ENCODE measurements around the gene SRGAP1.

Gene SRGAP1

DNA sequence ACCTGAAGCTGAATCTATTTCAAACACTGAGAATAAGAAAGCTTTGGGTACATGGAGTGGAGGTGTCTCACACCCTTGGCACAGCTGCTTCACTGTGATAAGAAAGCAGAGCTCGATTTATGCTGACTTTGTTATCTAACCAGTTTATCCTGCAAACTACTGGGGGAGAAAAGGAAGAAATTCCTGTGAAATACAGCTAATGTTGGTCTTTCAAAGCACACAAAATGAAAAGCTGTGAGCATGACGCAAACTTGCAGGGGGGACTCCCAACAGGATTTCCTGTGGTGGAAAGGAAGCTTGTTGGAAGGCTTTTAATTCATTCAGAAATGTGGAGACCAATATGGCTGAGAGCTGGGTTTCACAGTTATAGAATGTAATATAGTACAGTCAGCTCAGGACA lies 53.4 kb downstream of the SRGAP1 start:
- Mint-ChIP-seq H3K4me3 (no peak overlapping the region), H3K27me3 (ENCODE audit: low read depth) (no peaks in the 10 kb centered on the region)
- TF ChIP-seq, protein P1, sequence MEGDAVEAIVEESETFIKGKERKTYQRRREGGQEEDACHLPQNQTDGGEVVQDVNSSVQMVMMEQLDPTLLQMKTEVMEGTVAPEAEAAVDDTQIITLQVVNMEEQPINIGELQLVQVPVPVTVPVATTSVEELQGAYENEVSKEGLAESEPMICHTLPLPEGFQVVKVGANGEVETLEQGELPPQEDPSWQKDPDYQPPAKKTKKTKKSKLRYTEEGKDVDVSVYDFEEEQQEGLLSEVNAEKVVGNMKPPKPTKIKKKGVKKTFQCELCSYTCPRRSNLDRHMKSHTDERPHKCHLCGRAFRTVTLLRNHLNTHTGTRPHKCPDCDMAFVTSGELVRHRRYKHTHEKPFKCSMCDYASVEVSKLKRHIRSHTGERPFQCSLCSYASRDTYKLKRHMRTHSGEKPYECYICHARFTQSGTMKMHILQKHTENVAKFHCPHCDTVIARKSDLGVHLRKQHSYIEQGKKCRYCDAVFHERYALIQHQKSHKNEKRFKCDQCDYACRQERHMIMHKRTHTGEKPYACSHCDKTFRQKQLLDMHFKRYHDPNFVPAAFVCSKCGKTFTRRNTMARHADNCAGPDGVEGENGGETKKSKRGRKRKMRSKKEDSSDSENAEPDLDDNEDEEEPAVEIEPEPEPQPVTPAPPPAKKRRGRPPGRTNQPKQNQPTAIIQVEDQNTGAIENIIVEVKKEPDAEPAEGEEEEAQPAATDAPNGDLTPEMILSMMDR (IDR thresholded peaks at IDR 0.05; ENCODE audit: unreplicated experiment in 3 of 3) = no peak

DNA sequence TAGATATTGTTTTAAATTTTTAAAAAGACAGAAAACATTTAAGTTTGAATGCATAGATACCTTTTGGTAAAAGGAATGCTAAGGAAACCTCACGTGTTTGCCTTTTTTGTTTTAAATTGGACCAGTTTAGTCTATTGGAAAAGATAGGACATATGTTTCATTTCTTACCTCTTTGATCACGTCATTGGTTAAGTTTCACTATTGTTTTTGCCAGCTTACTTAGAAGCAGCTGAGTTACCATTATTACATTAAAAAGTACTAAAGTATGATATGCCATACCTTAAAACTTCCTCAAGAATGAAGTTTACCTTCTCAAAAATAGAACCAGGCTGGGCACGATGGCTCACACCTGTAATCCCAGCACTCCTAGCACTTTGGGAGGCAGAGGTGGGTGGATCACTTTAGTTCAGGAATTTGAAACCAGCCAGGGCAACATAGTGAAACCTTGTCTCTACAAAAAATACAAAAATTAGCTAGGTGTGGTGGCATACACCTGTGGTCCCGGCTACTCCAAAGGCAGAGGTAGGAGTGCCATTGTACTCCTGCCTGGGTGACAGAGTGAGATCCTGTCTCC lies 54.4 kb downstream of the SRGAP1 start:
- Mint-ChIP-seq H3K4me1 (peaks cover 23% of the 10 kb centered on the region), H3K4me3 (no peak overlapping the region)

More for the DNA sequence above, 53.4 kb downstream of the SRGAP1 start:
- Mint-ChIP-seq H3K4me1 (peaks cover 27% of the 10 kb centered on the region), H3K9me3 (no peaks in the 10 kb centered on the region), H3K36me3 (ENCODE audit: low read depth) (no peaks in the 10 kb centered on the region), H3K27ac (peak overlapping the region; percentile 27 to 40 (median 29))

DNA sequence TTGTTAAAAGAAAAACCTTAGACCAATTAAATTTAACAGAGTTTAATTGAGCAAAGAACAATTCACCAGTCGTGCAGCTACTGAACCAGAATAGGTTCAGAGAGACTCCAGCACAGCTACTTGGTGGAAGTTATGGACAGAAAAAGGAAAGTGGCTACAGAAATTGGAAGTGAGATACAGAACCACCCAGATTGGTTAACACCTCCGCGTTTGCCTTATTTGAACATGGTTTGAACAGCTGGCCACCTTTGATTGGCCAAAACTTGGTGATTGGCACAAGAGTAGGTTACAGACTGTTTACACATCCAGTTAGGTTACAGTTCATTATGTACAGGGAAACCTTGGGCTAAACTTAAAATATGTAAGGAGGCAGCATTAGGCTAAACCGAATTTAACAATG lies 54.9 kb downstream of the SRGAP1 start:
- Mint-ChIP-seq H3K9me3 (no peaks in the 10 kb centered on the region), H3K36me3 (ENCODE audit: low read depth) (peaks cover 4% of the 10 kb centered on the region), H3K4me3 (no peak overlapping the region), H3K27ac (no peak overlapping the region), H3K4me1 (peaks cover 23% of the 10 kb centered on the region), H3K27me3 (ENCODE audit: low read depth) (no peaks in the 10 kb centered on the region)
- TF ChIP-seq, protein P1 (IDR thresholded peaks at IDR 0.05; ENCODE audit: unreplicated experiment in 3 of 3) = no peak

More for the DNA sequence above, 54.4 kb downstream of the SRGAP1 start:
- Mint-ChIP-seq H3K27ac (no peak overlapping the region), H3K27me3 (ENCODE audit: low read depth) (no peaks in the 10 kb centered on the region), H3K36me3 (ENCODE audit: low read depth) (no peaks in the 10 kb centered on the region), H3K9me3 (no peaks in the 10 kb centered on the region)
- TF ChIP-seq, protein P1 (IDR thresholded peaks at IDR 0.05; ENCODE audit: unreplicated experiment in 3 of 3) = no peak

DNA sequence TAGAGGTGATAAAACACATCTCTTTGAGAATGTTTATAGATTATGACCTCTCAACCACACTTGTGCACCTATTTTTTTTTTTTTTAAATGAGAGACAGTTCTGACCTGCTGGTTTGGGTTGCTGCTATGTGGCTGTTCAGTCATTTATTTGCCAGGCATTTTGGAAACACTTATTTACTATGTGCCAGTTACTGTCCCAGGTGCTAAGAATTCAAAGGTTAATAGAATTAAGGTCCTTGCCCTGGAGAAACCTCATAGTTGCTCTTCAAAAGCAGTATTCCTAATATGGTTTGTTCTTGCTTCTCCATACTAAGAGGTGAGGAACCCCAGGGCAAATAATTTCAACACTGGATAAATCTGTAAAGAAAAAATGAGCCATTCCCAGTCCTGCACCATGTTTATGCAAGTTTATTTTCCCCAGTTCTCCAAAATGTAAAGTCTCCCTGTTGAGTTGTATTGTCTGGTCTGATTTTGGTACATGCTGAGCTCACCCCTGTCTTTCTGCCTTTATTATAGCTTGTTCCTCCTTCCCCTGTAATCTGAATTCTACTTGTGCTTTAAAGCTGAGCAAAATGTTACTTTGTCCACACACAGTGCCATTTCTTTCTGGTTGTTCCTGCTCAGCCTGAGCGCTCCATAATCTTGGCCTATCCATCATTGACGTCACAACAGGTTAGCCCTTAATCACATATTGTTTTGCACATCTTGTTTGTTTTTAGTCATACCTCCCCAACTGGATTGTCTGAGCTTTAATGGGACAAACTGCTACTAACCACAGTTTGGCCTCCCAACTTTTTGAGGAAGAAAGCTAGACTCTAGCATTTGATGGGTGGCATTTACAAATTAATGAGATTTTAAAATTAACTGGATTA lies 56.7 kb downstream of the SRGAP1 start:
- Mint-ChIP-seq H3K27me3 (ENCODE audit: low read depth) (no peaks in the 10 kb centered on the region), H3K4me3 (no peak overlapping the region), H3K36me3 (ENCODE audit: low read depth) (peaks cover 14% of the 10 kb centered on the region), H3K27ac (peak overlapping the region in 1 of 3 experiments; percentile 17), H3K9me3 (peaks cover 4% of the 10 kb centered on the region), H3K4me1 (peaks cover 19% of the 10 kb centered on the region)
- TF ChIP-seq, protein P1 (IDR thresholded peaks at IDR 0.05; ENCODE audit: unreplicated experiment in 3 of 3) = no peak

DNA sequence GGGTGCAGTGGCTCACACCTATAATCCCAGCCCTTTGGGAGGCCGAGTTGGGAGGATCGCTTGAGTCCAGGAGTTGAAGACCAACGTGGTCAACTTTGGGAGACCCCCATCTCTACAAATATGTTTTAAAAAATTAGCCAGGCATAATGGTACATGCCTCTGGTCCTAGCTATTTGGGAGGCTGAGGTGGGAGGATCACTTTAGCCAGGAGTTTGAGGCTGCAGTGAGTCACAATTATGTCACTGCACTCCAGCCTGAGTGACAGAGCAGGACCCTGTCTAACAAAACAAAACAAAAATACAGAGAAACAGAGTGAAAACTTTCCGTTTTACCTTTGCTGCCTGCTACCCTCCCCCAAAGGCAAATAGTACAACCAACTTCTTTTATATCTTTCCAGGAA lies 60.2 kb downstream of the SRGAP1 start:
- Mint-ChIP-seq H3K4me1 (peaks cover 14% of the 10 kb centered on the region), H3K27ac (no peak overlapping the region), H3K27me3 (ENCODE audit: low read depth) (no peaks in the 10 kb centered on the region), H3K9me3 (peaks cover 7% of the 10 kb centered on the region), H3K4me3 (no peak overlapping the region), H3K36me3 (ENCODE audit: low read depth) (peaks cover 27% of the 10 kb centered on the region)
- TF ChIP-seq, protein P1 (IDR thresholded peaks at IDR 0.05; ENCODE audit: unreplicated experiment in 3 of 3) = no peak

Measured in nephron (organoid).